Neural crest cell (in vitro differentiated cells): ENCODE measurements around the gene ATP5PB. TPM values are rescaled to one million over a fixed set of nuclear protein-coding genes. Genes with fewer than 3 reads are reported as not detected.

Experiments
- DNase-seq: peaks from one replicate; pipeline ENCODE4 v3.0.0; 2021; ENCODE audit warnings: low read depth, mixed read lengths, low spot score
- H3K27ac Mint-ChIP-seq: one replicate; pipeline ENCODE4 v1.8.0; 2021; ENCODE audit warnings: mild to moderate bottlenecking, mixed read lengths; ENCODE audit not compliant: unreplicated experiment
- H3K27me3 Mint-ChIP-seq: 2 replicates; pipeline ENCODE4 v1.8.0; 2021; ENCODE audit warnings: low read depth, mild to moderate bottlenecking, mixed read lengths
- H3K36me3 Mint-ChIP-seq: 2 replicates; pipeline ENCODE4 v1.8.0; 2021; ENCODE audit warnings: low read depth, mild to moderate bottlenecking, mixed read lengths
- H3K4me1 Mint-ChIP-seq: 2 replicates; pipeline ENCODE4 v1.8.0; 2021; ENCODE audit warnings: mixed read lengths
- H3K4me3 Mint-ChIP-seq: one replicate; pipeline ENCODE4 v1.8.0; 2021; ENCODE audit warnings: mild to moderate bottlenecking, mixed read lengths
- H3K9me3 Mint-ChIP-seq: 2 replicates; pipeline ENCODE4 v1.8.0; 2021; ENCODE audit warnings: mixed read lengths
- CTCF ChIP-seq: fragments of 200-600 bp; sonication (generic); conservative IDR thresholded peaks from 2 replicates; pipeline ENCODE4 v1.5.0; 2021; ENCODE audit warnings: antibody characterized with exemption, mild to moderate bottlenecking
- total RNA-seq: library from RNA; stranded (reverse); gene quantifications from 2 replicates; pipeline ENCODE4 v1.2.1, GENCODE V29; 2021

ATP5PB gene
- total RNA-seq, 1 donor from 2014 or later: 240 TPM

GRCh38 chr1:111407301-111407700 is 42.0 kb upstream of the ATP5PB start:
- Mint-ChIP-seq H3K36me3 (no peaks in the 10 kb centered on the region), H3K4me3 (no peak overlapping the region), H3K27ac (no peak overlapping the region), H3K9me3 (no peaks in the 10 kb centered on the region), H3K4me1 (no peaks in the 10 kb centered on the region), H3K27me3 (peaks cover 30% of the 10 kb centered on the region)
- no peak for TF ChIP-seq CTCF
- no peak for DNase-seq

- H3K27ac Mint-ChIP-seq: no peak overlapping the region
- H3K9me3 Mint-ChIP-seq: no peaks in the 10 kb centered on the region
Measured at GRCh38 chr1:111412839-111413238, 36.4 kb upstream of the ATP5PB start.

GRCh38 chr1:111414756-111415155 is 34.5 kb upstream of the ATP5PB start:
- H3K27me3 Mint-ChIP-seq: peaks cover 7% of the 10 kb centered on the region
- no peak overlapping the region for H3K4me3 Mint-ChIP-seq
- no peak for TF ChIP-seq CTCF
- no peaks in the 10 kb centered on the region for H3K9me3 Mint-ChIP-seq
- no peak for DNase-seq
- no peaks in the 10 kb centered on the region for H3K36me3 Mint-ChIP-seq
- H3K27ac Mint-ChIP-seq: no peak overlapping the region
- H3K4me1 Mint-ChIP-seq: no peaks in the 10 kb centered on the region

More at GRCh38 chr1:111412839-111413238, 36.4 kb upstream of the ATP5PB start:
- TF ChIP-seq CTCF: no peak
- peaks cover 7% of the 10 kb centered on the region for H3K27me3 Mint-ChIP-seq
- H3K4me1 Mint-ChIP-seq: no peaks in the 10 kb centered on the region
- no peaks in the 10 kb centered on the region for H3K36me3 Mint-ChIP-seq
- no peak for DNase-seq
- no peak overlapping the region for H3K4me3 Mint-ChIP-seq

- Mint-ChIP-seq H3K4me3 (no peak overlapping the region), H3K36me3 (no peaks in the 10 kb centered on the region), H3K4me1 (no peaks in the 10 kb centered on the region), H3K27ac (no peak overlapping the region), H3K27me3 (peaks cover 3% of the 10 kb centered on the region), H3K9me3 (no peaks in the 10 kb centered on the region)
- DNase-seq: no peak
- no peak for TF ChIP-seq CTCF
Measured at GRCh38 chr1:111415461-111415860, 33.8 kb upstream of the ATP5PB start.

- H3K4me1 Mint-ChIP-seq: no peaks in the 10 kb centered on the region
- no peaks in the 10 kb centered on the region for H3K36me3 Mint-ChIP-seq
- no peaks in the 10 kb centered on the region for H3K9me3 Mint-ChIP-seq
- H3K27me3 Mint-ChIP-seq: no peaks in the 10 kb centered on the region
- no peak overlapping the region for H3K27ac Mint-ChIP-seq
- no peak for DNase-seq
- H3K4me3 Mint-ChIP-seq: no peak overlapping the region
- no peak for TF ChIP-seq CTCF
Measured at GRCh38 chr1:111417755-111418154, 31.5 kb upstream of the ATP5PB start.

GRCh38 chr1:111419037-111419436 is 30.2 kb upstream of the ATP5PB start:
- Mint-ChIP-seq H3K4me1 (no peaks in the 10 kb centered on the region), H3K27ac (no peak overlapping the region), H3K4me3 (no peak overlapping the region), H3K27me3 (no peaks in the 10 kb centered on the region), H3K9me3 (no peaks in the 10 kb centered on the region), H3K36me3 (no peaks in the 10 kb centered on the region)
- DNase-seq: no peak
- TF ChIP-seq CTCF: no peak
